Keratinocyte (primary cell): ENCODE results near the gene ANKRD31. TPM values are rescaled to one million over a fixed set of nuclear protein-coding genes. Genes with fewer than 3 reads are reported as not detected.

Source experiments
- DNase-seq: peaks from one replicate; pipeline ENCODE4 v3.0.0-alpha.2; 2011; ENCODE audit warnings: low read depth, missing footprints, low spot score
- FAIRE-seq: peaks from 2 replicates; lab custom pipeline; 2011; peaks lifted over from hg19 to GRCh38; lab: Jason Lieb, UNC
- H2AFZ ChIP-seq: 2 replicates; pipeline ENCODE4 v1.6.0; 2012; ENCODE audit warnings: low read length, control low read depth, inconsistent platforms; ENCODE audit not compliant: control insufficient read depth
- H3K27ac ChIP-seq: 2 replicates; pipeline ENCODE4 v1.5.1; 2011; ENCODE audit warnings: low read length; ENCODE audit not compliant: control insufficient read depth, insufficient read depth
- H3K27me3 ChIP-seq: 3 replicates; pipeline ENCODE4 v1.6.0; 2011; ENCODE audit warnings: low read length; ENCODE audit not compliant: control insufficient read depth, insufficient read depth; ENCODE audit errors: extremely low read depth
- H3K36me3 ChIP-seq, 2 experiments: 2 replicates in 1 of 2; 3 replicates in 1 of 2; pipeline ENCODE4 v1.5.1; 2011; ENCODE audit warnings: low read length in 2 of 2, mild to moderate bottlenecking in 1 of 2; ENCODE audit not compliant: control insufficient read depth in 2 of 2, insufficient read depth in 2 of 2; ENCODE audit errors: extremely low read depth in 1 of 2
- H3K4me1 ChIP-seq: 3 replicates; pipeline ENCODE4 v1.5.1; 2011; ENCODE audit warnings: low read length; ENCODE audit not compliant: control insufficient read depth, insufficient read depth; ENCODE audit errors: extremely low read depth
- H3K4me2 ChIP-seq: 3 replicates; pipeline ENCODE4 v1.6.0; 2011; ENCODE audit warnings: low read depth, low read length; ENCODE audit not compliant: control insufficient read depth, insufficient read depth; ENCODE audit errors: extremely low read depth
- H3K4me3 ChIP-seq, 3 experiments: fragments of 200-600 bp in 1 of 3; sonication (generic) in 1 of 3; 2 replicates in 2 of 3; 3 replicates in 1 of 3; pipeline ENCODE4 v1.5.1; 2011 to 2016; ENCODE audit warnings: low read length in 3 of 3, mild to moderate bottlenecking in 3 of 3, control low read depth in 2 of 3, inconsistent platforms in 1 of 3, low read depth in 1 of 3, mixed read lengths in 1 of 3, mixed run types in 1 of 3, moderate library complexity in 1 of 3; ENCODE audit not compliant: control insufficient read depth in 2 of 3, insufficient read depth in 2 of 3; ENCODE audit errors: extremely low read depth in 1 of 3
- H3K79me2 ChIP-seq: 2 replicates; pipeline ENCODE4 v1.6.0; 2012; ENCODE audit warnings: low read length; ENCODE audit not compliant: control insufficient read depth, insufficient read depth
- H3K9ac ChIP-seq: 3 replicates; pipeline ENCODE4 v1.6.0; 2011; ENCODE audit warnings: low read length; ENCODE audit not compliant: control insufficient read depth, insufficient read depth; ENCODE audit errors: extremely low read depth
- H3K9me1 ChIP-seq: 3 replicates; pipeline ENCODE4 v1.6.0; 2011; ENCODE audit warnings: low read length; ENCODE audit not compliant: control insufficient read depth, insufficient read depth; ENCODE audit errors: extremely low read depth
- H3K9me3 ChIP-seq: 2 replicates; pipeline ENCODE4 v1.5.1; 2012; ENCODE audit warnings: low read depth, low read length; ENCODE audit not compliant: control insufficient read depth
- H4K20me1 ChIP-seq: 3 replicates; pipeline ENCODE4 v1.6.0; 2011; ENCODE audit warnings: low read length; ENCODE audit not compliant: control insufficient read depth, insufficient read depth; ENCODE audit errors: extremely low read depth
- EZH2 ChIP-seq: IDR thresholded peaks from one replicate; pipeline ENCODE4 v1.6.1; 2012; ENCODE audit warnings: inconsistent platforms, mild to moderate bottlenecking, low read length, moderate library complexity
- dilution Hi-C: fragments of 300-500 bp; cut with MboI; formaldehyde crosslinking; loops from one replicate; pipeline ENCODE4 v1.7.0; 2020; ENCODE audit warnings: low sequenced_read_pairs; ENCODE audit not compliant: extremely low pct_ligation_motif_present
- polyA plus RNA-seq, 5 experiments: library from polyadenylated mRNA; depleted of rRNA in 3 of 5; stranded (reverse) in 3 of 5; stranded (forward) in 1 of 5; unstranded in 1 of 5; fragments of >200 nt; gene quantifications; 1 replicate in 1 of 5; 2 replicates in 3 of 5; 3 replicates in 1 of 5; pipeline versions ENCODE4 v1.2.1 to v1.2.3, GENCODE V29; 2011 to 2012; ENCODE audit warnings: missing spikeins in 2 of 5, low read depth in 1 of 5, low replicate concordance in 1 of 5
- TF ChIP-seq, protein P1 (sequence below), 3 experiments: IDR thresholded peaks in 1 of 3; conservative IDR thresholded peaks in 1 of 3; optimal IDR thresholded peaks in 1 of 3; 2 replicates in 2 of 3; 3 replicates in 1 of 3; pipeline versions ENCODE3 to v1.5.1; 2011; ENCODE audit warnings: low read length in 3 of 3, mild to moderate bottlenecking in 3 of 3, moderate library complexity in 2 of 3, control low read depth in 1 of 3, inconsistent platforms in 1 of 3; ENCODE audit not compliant: insufficient read depth in 2 of 3; ENCODE audit errors: extremely low read depth in 1 of 3

ANKRD31 gene
- polyA plus RNA-seq, 1 donor (not counting 4 experiments of a cell fraction or from before 2014, with no cell fraction given): 0.18 TPM

DNA sequence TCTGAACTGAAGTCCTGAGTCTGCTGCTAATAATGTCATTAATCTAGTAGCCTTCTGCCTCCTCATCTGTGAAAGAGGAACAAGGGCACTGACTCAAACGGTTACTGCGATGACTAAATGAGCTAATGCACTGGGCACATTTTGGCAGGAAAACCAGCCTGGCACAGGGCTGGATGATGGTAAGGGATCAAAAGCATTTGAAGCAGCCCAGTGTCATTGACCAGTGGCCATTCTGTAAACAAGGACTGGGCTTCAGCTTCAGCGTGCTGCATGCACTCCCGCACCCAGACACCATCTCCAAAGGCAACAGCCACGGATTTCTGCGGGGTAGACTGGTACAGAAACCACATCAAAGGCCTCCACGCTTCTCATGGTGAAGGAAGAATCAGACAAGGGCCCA lies 192.3 kb downstream of the ANKRD31 start:
- Histone ChIP-seq H3K9me3 (no peaks in the 10 kb centered on the region), H4K20me1 (no peaks in the 10 kb centered on the region), H2AFZ (no peak overlapping the region), H3K36me3 (peaks cover 0 to 6% of the 10 kb centered on the region in 2 experiments), H3K9ac (no peak overlapping the region), H3K4me1 (peaks cover 16% of the 10 kb centered on the region), H3K27me3 (no peaks in the 10 kb centered on the region), H3K9me1 (no peaks in the 10 kb centered on the region), H3K4me2 (no peak overlapping the region), H3K79me2 (no peaks in the 10 kb centered on the region), H3K4me3 (no peak overlapping the region), H3K27ac (no peak overlapping the region)
- dilution Hi-C loops: no loop called here
- no peak for TF ChIP-seq EZH2
- TF ChIP-seq, protein P1, sequence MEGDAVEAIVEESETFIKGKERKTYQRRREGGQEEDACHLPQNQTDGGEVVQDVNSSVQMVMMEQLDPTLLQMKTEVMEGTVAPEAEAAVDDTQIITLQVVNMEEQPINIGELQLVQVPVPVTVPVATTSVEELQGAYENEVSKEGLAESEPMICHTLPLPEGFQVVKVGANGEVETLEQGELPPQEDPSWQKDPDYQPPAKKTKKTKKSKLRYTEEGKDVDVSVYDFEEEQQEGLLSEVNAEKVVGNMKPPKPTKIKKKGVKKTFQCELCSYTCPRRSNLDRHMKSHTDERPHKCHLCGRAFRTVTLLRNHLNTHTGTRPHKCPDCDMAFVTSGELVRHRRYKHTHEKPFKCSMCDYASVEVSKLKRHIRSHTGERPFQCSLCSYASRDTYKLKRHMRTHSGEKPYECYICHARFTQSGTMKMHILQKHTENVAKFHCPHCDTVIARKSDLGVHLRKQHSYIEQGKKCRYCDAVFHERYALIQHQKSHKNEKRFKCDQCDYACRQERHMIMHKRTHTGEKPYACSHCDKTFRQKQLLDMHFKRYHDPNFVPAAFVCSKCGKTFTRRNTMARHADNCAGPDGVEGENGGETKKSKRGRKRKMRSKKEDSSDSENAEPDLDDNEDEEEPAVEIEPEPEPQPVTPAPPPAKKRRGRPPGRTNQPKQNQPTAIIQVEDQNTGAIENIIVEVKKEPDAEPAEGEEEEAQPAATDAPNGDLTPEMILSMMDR (optimal IDR thresholded peaks at IDR 0.05 in 1 of 3, IDR thresholded peaks at IDR 0.05 in 1 of 3, conservative IDR thresholded peaks at IDR 0.05 in 1 of 3; ENCODE audit: extremely low read depth in 1 of 3, insufficient read depth in 2 of 3, low read length in 3 of 3): no peak
- FAIRE-seq (peak; percentile 69), DNase-seq (no peak)

DNA sequence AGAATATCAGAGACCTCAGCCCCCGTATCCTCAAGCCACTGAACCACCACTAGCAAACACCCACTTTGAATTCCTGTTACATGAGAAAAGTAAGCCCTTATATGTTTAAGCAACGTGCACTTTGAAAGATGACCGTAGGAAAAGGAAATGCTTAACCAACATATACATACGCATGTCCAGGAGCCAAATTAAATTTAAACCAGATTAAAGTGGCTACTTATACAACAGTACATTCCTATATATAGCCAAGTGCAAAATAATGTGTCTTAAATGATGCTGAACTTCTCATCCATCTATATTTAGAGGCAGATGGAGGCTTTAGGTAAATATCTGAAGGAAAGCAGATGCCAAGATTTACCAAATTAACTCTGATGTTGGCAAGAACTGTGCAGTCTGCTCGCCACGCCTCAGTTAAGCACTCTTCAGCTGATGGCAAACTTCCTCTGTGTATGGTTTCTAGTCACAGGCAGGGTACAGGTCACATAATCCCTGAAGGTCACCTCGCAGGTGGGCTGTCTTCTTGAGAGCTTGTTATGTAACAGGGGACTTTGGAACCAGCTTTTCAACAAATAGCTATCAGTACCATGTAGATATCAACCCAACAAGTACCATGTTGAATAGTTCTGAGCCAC lies 192.9 kb downstream of the ANKRD31 start:
- no peaks in the 10 kb centered on the region for H3K27me3 ChIP-seq
- H3K4me3 ChIP-seq: no peak overlapping the region
- no peaks in the 10 kb centered on the region for H3K9me3 ChIP-seq
- H3K27ac ChIP-seq: no peak overlapping the region
- DNase-seq: no peak
- peaks cover 16% of the 10 kb centered on the region for H3K4me1 ChIP-seq
- TF ChIP-seq, protein P1 (optimal IDR thresholded peaks at IDR 0.05 in 1 of 3, IDR thresholded peaks at IDR 0.05 in 1 of 3, conservative IDR thresholded peaks at IDR 0.05 in 1 of 3; ENCODE audit: extremely low read depth in 1 of 3, insufficient read depth in 2 of 3, low read length in 3 of 3): no peak
- no peak for TF ChIP-seq EZH2
- no peak overlapping the region for H3K4me2 ChIP-seq
- no peaks in the 10 kb centered on the region for H4K20me1 ChIP-seq
- H3K79me2 ChIP-seq: no peaks in the 10 kb centered on the region
- no peak overlapping the region for H3K9ac ChIP-seq
- no peak overlapping the region for H2AFZ ChIP-seq
- H3K9me1 ChIP-seq: no peaks in the 10 kb centered on the region
- dilution Hi-C loops: no loop called here
- no peak for FAIRE-seq
- peaks cover 0 to 6% of the 10 kb centered on the region in 2 experiments for H3K36me3 ChIP-seq
